ENCODE results near the gene PRR15L.
"Not testable (repeated sequence)": the region's sequence is repeated elsewhere in the genome, so short reads cannot be mapped to it uniquely, and the experiment has no call there.

The PRR15L gene

DNA sequence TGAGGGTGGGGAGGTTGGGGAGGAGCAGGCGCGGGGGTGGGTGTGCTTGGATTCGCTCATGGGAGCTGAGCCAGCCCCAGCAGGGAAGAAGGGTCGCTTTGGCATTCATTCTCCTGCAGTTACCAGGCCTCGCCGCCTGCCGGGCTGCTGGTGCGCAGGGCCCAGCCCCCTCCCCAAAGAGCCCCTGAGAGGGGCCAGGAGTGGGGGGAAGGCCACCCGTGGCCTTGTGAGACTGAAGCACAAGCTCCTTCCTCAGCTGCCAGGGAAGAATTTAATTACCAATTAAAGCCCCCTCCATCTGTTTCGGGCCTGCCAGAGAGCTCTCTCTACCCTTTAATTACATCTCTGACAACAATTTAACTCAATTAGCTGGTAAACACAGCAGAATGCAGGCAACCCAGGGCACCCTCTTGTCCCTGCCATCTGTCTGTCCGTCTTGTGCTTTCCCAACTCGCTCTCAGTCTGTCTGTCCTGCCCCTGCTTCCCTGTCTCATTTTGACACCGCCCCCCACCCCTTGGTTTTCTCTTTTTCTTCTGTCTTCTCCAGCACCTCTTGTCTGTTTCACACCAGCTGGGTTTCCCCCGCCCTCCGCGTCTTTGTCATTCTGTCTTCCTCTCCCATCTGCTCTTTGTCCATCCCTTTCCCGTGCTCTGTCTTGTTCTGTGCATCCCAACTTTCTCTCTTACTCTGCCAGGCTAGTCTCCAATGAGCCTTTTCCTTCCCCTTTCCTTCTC, 45.9 kb upstream of the PRR15L start:
- no peaks in the 10 kb centered on the region for H3K36me3 ChIP-seq (ENCODE audit: low read length)
- TF ChIP-seq, protein P1, sequence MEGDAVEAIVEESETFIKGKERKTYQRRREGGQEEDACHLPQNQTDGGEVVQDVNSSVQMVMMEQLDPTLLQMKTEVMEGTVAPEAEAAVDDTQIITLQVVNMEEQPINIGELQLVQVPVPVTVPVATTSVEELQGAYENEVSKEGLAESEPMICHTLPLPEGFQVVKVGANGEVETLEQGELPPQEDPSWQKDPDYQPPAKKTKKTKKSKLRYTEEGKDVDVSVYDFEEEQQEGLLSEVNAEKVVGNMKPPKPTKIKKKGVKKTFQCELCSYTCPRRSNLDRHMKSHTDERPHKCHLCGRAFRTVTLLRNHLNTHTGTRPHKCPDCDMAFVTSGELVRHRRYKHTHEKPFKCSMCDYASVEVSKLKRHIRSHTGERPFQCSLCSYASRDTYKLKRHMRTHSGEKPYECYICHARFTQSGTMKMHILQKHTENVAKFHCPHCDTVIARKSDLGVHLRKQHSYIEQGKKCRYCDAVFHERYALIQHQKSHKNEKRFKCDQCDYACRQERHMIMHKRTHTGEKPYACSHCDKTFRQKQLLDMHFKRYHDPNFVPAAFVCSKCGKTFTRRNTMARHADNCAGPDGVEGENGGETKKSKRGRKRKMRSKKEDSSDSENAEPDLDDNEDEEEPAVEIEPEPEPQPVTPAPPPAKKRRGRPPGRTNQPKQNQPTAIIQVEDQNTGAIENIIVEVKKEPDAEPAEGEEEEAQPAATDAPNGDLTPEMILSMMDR (IDR thresholded peaks at IDR 0.05; ENCODE audit: insufficient read depth, low read length, poor library complexity, severe bottlenecking): no peak
- no peak for TF ChIP-seq EZH2phosphoT487 (conservative IDR thresholded peaks at IDR 0.05; ENCODE audit: low read length)
- no peaks in the 10 kb centered on the region for H3F3A ChIP-seq (ENCODE audit: insufficient read depth)
- no peaks in the 10 kb centered on the region for H4K20me1 ChIP-seq (ENCODE audit: low read depth, low read length)
- no peaks in the 10 kb centered on the region for H3K27me3 ChIP-seq (ENCODE audit: low read length)
- H3K4me3 ChIP-seq (ENCODE audit: insufficient read depth, low read length, poor library complexity, severe bottlenecking): no peak overlapping the region
- no peak overlapping the region for H2AFZ ChIP-seq (ENCODE audit: low read depth, low read length, severe bottlenecking)
- H3K4me2 ChIP-seq (ENCODE audit: low read depth, low read length, poor library complexity, severe bottlenecking): no peak overlapping the region
- H3K9me2 ChIP-seq (replicated peaks; ENCODE audit: insufficient read depth, low read length): no peaks in the 10 kb centered on the region
- H3K27ac ChIP-seq (ENCODE audit: low read depth, low read length): no peak overlapping the region
- no peaks in the 10 kb centered on the region for H3K79me2 ChIP-seq (ENCODE audit: insufficient read depth, low read length)
- H3K9me3 ChIP-seq (ENCODE audit: insufficient read depth, low read length): no peaks in the 10 kb centered on the region
- no peak overlapping the region for H3K9ac ChIP-seq (ENCODE audit: low read length)

DNA sequence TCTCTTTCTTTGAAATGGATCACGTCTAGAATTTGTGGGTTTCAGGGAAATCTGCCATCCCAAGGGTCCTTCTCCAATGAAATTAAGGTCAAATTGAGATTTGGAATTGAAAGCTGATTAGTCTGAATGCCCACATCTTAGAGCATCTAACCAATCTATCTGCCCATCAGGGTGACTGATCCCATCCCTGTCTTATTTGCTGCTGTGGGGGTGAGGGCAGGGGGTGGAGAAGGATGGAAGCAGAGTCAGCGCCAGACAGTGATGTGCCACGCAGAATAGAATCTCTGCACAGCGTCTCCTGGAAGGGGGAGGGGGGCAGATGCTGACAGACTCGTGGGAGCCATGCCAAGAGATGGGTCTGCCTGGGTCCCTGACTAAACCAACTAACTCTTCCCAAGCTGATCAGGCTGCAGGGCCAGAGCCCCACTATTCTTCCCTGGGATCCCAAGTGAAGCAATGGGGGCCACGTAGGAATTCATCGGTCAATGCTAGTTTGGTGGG, 45.3 kb upstream of the PRR15L start:
- H3K9me2 ChIP-seq (replicated peaks; ENCODE audit: insufficient read depth, low read length): no peaks in the 10 kb centered on the region
- no peak overlapping the region for H3K4me2 ChIP-seq (ENCODE audit: low read depth, low read length, poor library complexity, severe bottlenecking)
- no peak overlapping the region for H3K9ac ChIP-seq (ENCODE audit: low read length)
- no peaks in the 10 kb centered on the region for H3K79me2 ChIP-seq (ENCODE audit: insufficient read depth, low read length)
- H3K9me3 ChIP-seq (ENCODE audit: insufficient read depth, low read length): no peaks in the 10 kb centered on the region
- H3K36me3 ChIP-seq (ENCODE audit: low read length): no peaks in the 10 kb centered on the region
- no peaks in the 10 kb centered on the region for H3K27me3 ChIP-seq (ENCODE audit: low read length)
- no peak overlapping the region for H2AFZ ChIP-seq (ENCODE audit: low read depth, low read length, severe bottlenecking)
- no peaks in the 10 kb centered on the region for H3F3A ChIP-seq (ENCODE audit: insufficient read depth)
- H4K20me1 ChIP-seq (ENCODE audit: low read depth, low read length): no peaks in the 10 kb centered on the region
- no peak overlapping the region for H3K4me3 ChIP-seq (ENCODE audit: insufficient read depth, low read length, poor library complexity, severe bottlenecking)
- TF ChIP-seq EZH2phosphoT487 (conservative IDR thresholded peaks at IDR 0.05; ENCODE audit: low read length): no peak
- TF ChIP-seq, protein P1 (IDR thresholded peaks at IDR 0.05; ENCODE audit: insufficient read depth, low read length, poor library complexity, severe bottlenecking): no peak
- no peak overlapping the region for H3K27ac ChIP-seq (ENCODE audit: low read depth, low read length)

DNA sequence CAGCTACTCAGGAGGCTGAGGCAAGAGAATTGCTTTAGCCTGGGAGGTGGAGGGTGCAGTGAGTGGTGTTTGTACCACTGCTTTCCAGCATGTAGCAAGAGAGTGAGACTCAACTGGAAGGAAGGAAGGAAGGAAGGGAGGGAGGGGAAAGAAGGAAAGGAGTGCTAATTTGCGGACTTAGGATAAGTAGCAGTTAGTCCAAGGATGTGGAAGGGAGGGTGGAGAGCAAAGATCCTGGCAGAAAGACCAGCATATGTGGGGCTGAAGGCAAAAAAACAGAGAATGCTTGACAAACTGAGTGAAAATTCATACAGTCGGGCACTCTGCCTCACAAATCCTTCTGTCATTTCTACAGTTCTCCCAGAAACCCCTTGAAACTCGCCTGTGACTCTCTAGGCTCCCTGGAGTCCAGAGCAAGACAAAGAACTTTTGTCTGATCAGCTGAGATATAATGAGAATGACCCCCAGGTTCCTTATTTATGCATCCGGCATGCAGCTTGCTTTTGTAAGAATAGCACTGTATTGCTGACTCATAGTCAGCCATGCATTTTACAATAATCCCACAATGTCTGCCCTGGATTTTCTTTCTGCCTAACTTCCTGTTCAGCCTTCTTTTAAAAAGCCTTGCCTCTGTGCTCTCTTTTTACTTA, 44.7 kb upstream of the PRR15L start:
- H3K9me3 ChIP-seq (ENCODE audit: insufficient read depth, low read length): no peaks in the 10 kb centered on the region
- H2AFZ ChIP-seq (ENCODE audit: low read depth, low read length, severe bottlenecking): no peak overlapping the region
- no peak overlapping the region for H3K4me3 ChIP-seq (ENCODE audit: insufficient read depth, low read length, poor library complexity, severe bottlenecking)
- H3K27ac ChIP-seq (ENCODE audit: low read depth, low read length): no peak overlapping the region
- H3K9ac ChIP-seq (ENCODE audit: low read length): no peak overlapping the region
- no peaks in the 10 kb centered on the region for H3K36me3 ChIP-seq (ENCODE audit: low read length)
- no peaks in the 10 kb centered on the region for H3K27me3 ChIP-seq (ENCODE audit: low read length)
- no peaks in the 10 kb centered on the region for H4K20me1 ChIP-seq (ENCODE audit: low read depth, low read length)
- TF ChIP-seq, protein P1 (IDR thresholded peaks at IDR 0.05; ENCODE audit: insufficient read depth, low read length, poor library complexity, severe bottlenecking): no peak
- TF ChIP-seq EZH2phosphoT487 (conservative IDR thresholded peaks at IDR 0.05; ENCODE audit: low read length): no peak
- no peaks in the 10 kb centered on the region for H3F3A ChIP-seq (ENCODE audit: insufficient read depth)
- H3K79me2 ChIP-seq (ENCODE audit: insufficient read depth, low read length): no peaks in the 10 kb centered on the region
- no peaks in the 10 kb centered on the region for H3K9me2 ChIP-seq (replicated peaks; ENCODE audit: insufficient read depth, low read length)
- no peak overlapping the region for H3K4me2 ChIP-seq (ENCODE audit: low read depth, low read length, poor library complexity, severe bottlenecking)

DNA sequence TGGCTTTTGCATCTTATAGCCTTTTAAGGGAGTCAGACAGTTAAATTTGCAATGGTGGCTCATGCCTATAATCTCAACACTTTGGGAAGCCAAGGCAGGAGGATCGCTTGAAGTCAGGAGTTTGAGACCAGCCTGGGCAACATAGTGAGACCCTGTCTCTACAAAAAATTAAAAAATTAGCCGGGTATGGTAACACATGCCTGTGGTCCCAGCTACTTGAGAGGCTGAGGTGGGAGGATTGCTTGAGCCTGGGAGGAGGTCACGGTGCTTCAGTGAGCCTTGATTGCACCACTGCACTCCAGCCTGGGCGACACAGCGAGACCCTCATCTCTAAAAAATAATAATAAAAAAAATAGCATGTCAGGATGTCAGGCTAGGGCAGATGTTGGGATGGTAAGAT, 44.0 kb upstream of the PRR15L start:
- not testable (repeated sequence) for H3K27me3 ChIP-seq (ENCODE audit: low read length); H3K9ac ChIP-seq (ENCODE audit: low read length); H3K4me2 ChIP-seq (ENCODE audit: low read depth, low read length, poor library complexity, severe bottlenecking); H3F3A ChIP-seq (ENCODE audit: insufficient read depth); H3K27ac ChIP-seq (ENCODE audit: low read depth, low read length); H3K4me3 ChIP-seq (ENCODE audit: insufficient read depth, low read length, poor library complexity, severe bottlenecking); H3K9me3 ChIP-seq (ENCODE audit: insufficient read depth, low read length); H4K20me1 ChIP-seq (ENCODE audit: low read depth, low read length); H2AFZ ChIP-seq (ENCODE audit: low read depth, low read length, severe bottlenecking); H3K36me3 ChIP-seq (ENCODE audit: low read length); H3K9me2 ChIP-seq (replicated peaks; ENCODE audit: insufficient read depth, low read length); H3K79me2 ChIP-seq (ENCODE audit: insufficient read depth, low read length)

Data from SU-DHL-6 (cell line).